Measurements from ENCODE around the gene DNAJC13. TPM values are rescaled to one million over a fixed set of nuclear protein-coding genes. Genes with fewer than 3 reads are reported as not detected.
"Not testable (repeated sequence)": the region's sequence is repeated elsewhere in the genome, so short reads cannot be mapped to it uniquely, and the experiment has no call there.

The DNAJC13 gene
- total RNA-seq, 1 experiment from 2014 or later = 28.8 TPM

DNA sequence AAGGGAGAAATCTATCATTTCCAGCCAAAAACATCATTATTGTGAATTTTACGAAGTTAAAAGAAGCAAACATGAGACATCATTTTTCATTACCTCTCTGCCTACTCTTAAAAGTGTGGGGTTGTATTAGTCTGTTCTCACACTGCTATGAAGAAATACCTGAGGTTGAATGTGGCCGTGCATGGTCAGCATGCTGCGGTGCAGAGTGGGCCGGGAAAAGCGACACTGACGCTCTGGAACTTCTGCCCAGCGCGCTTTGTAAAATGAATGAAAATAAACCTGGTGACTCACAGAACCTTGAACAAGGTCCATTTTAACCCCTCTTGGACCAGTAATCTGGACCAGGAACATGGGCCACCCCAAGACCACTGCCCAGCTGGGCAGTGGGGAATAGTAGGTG, 31.0 kb upstream of the DNAJC13 start:
- H3K4me1 ChIP-seq (ENCODE audit: control insufficient read depth in 1 of 2, insufficient read depth in 2 of 2, low read length in 2 of 2) = no peaks in the 10 kb centered on the region
- H3K36me3 ChIP-seq (ENCODE audit: control insufficient read depth in 1 of 2, insufficient read depth in 2 of 2, low read length in 2 of 2) = no peaks in the 10 kb centered on the region
- H3K4me3 ChIP-seq (replicated peaks in 1 of 2; ENCODE audit: low read depth in 1 of 2, low read length in 2 of 2) = no peak overlapping the region
- no peak overlapping the region for H3K27ac ChIP-seq (ENCODE audit: low read depth, low read length)
- no peaks in the 10 kb centered on the region for H4K20me1 ChIP-seq (ENCODE audit: insufficient read depth)
- H3K4me2 ChIP-seq (ENCODE audit: low read length) = no peak overlapping the region
- POLR2A ChIA-PET = no interaction called here
- peaks cover 11% of the 10 kb centered on the region for H3K27me3 ChIP-seq (ENCODE audit: insufficient read depth, low read length)
- no peaks in the 10 kb centered on the region for H3K79me2 ChIP-seq (ENCODE audit: insufficient read depth, low read length)
- no peak for ATAC-seq
- no TSS peak for BruUV-seq (replicated peaks)
- no peaks in the 10 kb centered on the region for H3K9me2 ChIP-seq (ENCODE audit: insufficient read depth)
- RAD21 ChIA-PET (ENCODE audit: low non-redundant PET in 1 of 2, low total read pairs in 2 of 2, uncharacterized antibody in 2 of 2, unreplicated experiment in 2 of 2) = no interaction called here
- CTCF ChIA-PET = no interaction called here
- H3K9me3 ChIP-seq (ENCODE audit: control insufficient read depth in 1 of 2, insufficient read depth in 1 of 2, low read depth in 1 of 2, low read length in 2 of 2) = no peaks in the 10 kb centered on the region
- intact Hi-C loops (cut with micrococcal nuclease) = no loop called here
- no peak for TF ChIP-seq JUND (IDR thresholded peaks at IDR 0.05)
- no peak for TF ChIP-seq SP1 (IDR thresholded peaks at IDR 0.05; ENCODE audit: low read depth)
- TF ChIP-seq ZFX (IDR thresholded peaks at IDR 0.05) = no peak
- no peak for TF ChIP-seq RAD21 (IDR thresholded peaks at IDR 0.05; ENCODE audit: low read depth)
- TF ChIP-seq POLR2A (IDR thresholded peaks at IDR 0.05; ENCODE audit: borderline replicate concordance, extremely low read depth, insufficient read depth, insufficient read length) = no peak
- TF ChIP-seq, protein P1, sequence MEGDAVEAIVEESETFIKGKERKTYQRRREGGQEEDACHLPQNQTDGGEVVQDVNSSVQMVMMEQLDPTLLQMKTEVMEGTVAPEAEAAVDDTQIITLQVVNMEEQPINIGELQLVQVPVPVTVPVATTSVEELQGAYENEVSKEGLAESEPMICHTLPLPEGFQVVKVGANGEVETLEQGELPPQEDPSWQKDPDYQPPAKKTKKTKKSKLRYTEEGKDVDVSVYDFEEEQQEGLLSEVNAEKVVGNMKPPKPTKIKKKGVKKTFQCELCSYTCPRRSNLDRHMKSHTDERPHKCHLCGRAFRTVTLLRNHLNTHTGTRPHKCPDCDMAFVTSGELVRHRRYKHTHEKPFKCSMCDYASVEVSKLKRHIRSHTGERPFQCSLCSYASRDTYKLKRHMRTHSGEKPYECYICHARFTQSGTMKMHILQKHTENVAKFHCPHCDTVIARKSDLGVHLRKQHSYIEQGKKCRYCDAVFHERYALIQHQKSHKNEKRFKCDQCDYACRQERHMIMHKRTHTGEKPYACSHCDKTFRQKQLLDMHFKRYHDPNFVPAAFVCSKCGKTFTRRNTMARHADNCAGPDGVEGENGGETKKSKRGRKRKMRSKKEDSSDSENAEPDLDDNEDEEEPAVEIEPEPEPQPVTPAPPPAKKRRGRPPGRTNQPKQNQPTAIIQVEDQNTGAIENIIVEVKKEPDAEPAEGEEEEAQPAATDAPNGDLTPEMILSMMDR (IDR thresholded peaks at IDR 0.05 in 2 of 3, conservative IDR thresholded peaks at IDR 0.05 in 1 of 3; ENCODE audit: borderline replicate concordance in 1 of 3, insufficient read depth in 1 of 3, low read depth in 2 of 3, low read length in 2 of 3) = no peak
- TF ChIP-seq SRF (IDR thresholded peaks at IDR 0.05; ENCODE audit: low read depth) = no peak
- no peak overlapping the region for H3K9ac ChIP-seq (ENCODE audit: low read length)
- no peak for DNase-seq (ENCODE audit: low read depth, low spot score)
- no peak overlapping the region for H2AFZ ChIP-seq (ENCODE audit: low read depth, low read length, poor library complexity, severe bottlenecking)

DNA sequence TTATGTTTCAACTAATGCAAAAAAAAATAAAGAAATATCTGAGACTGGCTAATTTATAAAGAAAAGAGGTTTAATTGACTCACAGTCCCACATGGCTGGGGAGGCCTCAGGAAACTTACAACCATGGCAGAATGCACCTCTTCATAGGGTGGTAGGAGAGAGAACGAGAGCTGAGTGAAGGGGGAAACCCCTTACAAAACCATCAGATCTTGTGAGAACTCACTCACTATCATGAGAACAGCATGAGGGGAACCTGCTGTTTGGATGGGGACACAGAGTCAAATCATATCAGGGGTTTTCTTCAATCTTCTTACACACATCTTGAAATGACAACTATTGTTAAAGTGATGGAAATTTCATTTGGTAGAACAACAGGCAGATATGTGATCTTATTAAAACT, 24.6 kb upstream of the DNAJC13 start:
- H3K9me3 ChIP-seq (ENCODE audit: control insufficient read depth in 1 of 2, insufficient read depth in 1 of 2, low read depth in 1 of 2, low read length in 2 of 2); H3K4me1 ChIP-seq (ENCODE audit: control insufficient read depth in 1 of 2, insufficient read depth in 2 of 2, low read length in 2 of 2); RAD21 ChIA-PET (ENCODE audit: low non-redundant PET in 1 of 2, low total read pairs in 2 of 2, uncharacterized antibody in 2 of 2, unreplicated experiment in 2 of 2); H3K36me3 ChIP-seq (ENCODE audit: control insufficient read depth in 1 of 2, insufficient read depth in 2 of 2, low read length in 2 of 2); H3K79me2 ChIP-seq (ENCODE audit: insufficient read depth, low read length); H3K4me2 ChIP-seq (ENCODE audit: low read length); H3K4me3 ChIP-seq (replicated peaks in 1 of 2; ENCODE audit: low read depth in 1 of 2, low read length in 2 of 2); H4K20me1 ChIP-seq (ENCODE audit: insufficient read depth); H3K27me3 ChIP-seq (ENCODE audit: insufficient read depth, low read length); POLR2A ChIA-PET; DNase-seq (ENCODE audit: low read depth, low spot score); H3K9ac ChIP-seq (ENCODE audit: low read length); H3K9me2 ChIP-seq (ENCODE audit: insufficient read depth); H3K27ac ChIP-seq (ENCODE audit: low read depth, low read length); H2AFZ ChIP-seq (ENCODE audit: low read depth, low read length, poor library complexity, severe bottlenecking); ATAC-seq; BruUV-seq (replicated peaks): not testable (repeated sequence)
- intact Hi-C loops (cut with micrococcal nuclease) = loop anchor here (10.0 kb wide), 1 partner anchor 1368 kb away; the partner anchor contains the start of genes ASTE1 and NEK11
- CTCF ChIA-PET = interaction anchor here (0.6 kb wide), 1 partner anchor 109 kb away, joined by 3 read pairs; no protein-coding TSS in a partner anchor
